Suprapubic skin (tissue), 3 donors: ENCODE data around the gene THOC1.

Experiments used
- EP300 ChIP-seq: sonication (generic); formaldehyde crosslinking; IDR thresholded peaks from one replicate; pipeline ENCODE4 v1.6.1; 2017; ENCODE audit warnings: antibody characterized with exemption
- POLR2A ChIP-seq, 2 donors: fragments of 450-650 bp; IDR thresholded peaks; one replicate each; pipeline ENCODE4 v1.6.1; 2017; ENCODE audit warnings: antibody characterized with exemption in 2 of 2, mild to moderate bottlenecking in 2 of 2, moderate library complexity in 2 of 2
- TF ChIP-seq, protein P1 (sequence below), 2 donors: fragments of 200-600 bp in 1 of 2; fragments of 450-650 bp in 1 of 2; sonication (generic) in 1 of 2; IDR thresholded peaks; one replicate each; pipeline ENCODE4 v1.5.1; 2016 to 2019; ENCODE audit warnings: antibody characterized with exemption in 2 of 2, mild to moderate bottlenecking in 1 of 2, moderate library complexity in 1 of 2

DNA sequence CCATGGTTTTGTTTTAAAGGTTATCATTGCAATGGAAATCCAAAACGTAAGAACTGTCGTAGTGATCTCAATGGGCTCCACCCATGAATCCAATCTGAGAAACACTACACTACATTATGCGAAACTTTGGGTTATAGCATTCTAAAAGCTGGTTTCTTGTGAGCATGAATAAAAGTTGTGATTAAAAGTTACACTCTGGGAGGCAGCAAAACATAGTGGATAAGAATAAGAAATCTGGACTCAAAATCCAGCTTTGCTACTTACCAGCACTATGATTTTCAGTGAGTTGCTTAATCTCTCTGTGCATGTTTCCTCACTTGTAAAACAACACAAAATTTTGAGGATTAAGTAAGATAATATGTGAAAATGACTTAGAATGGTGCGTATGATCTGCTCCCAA is 25.7 kb upstream of the THOC1 start:
- TF ChIP-seq POLR2A (IDR thresholded peaks at IDR 0.05) (no peak), EP300 (no peak)
- TF ChIP-seq, protein P1, sequence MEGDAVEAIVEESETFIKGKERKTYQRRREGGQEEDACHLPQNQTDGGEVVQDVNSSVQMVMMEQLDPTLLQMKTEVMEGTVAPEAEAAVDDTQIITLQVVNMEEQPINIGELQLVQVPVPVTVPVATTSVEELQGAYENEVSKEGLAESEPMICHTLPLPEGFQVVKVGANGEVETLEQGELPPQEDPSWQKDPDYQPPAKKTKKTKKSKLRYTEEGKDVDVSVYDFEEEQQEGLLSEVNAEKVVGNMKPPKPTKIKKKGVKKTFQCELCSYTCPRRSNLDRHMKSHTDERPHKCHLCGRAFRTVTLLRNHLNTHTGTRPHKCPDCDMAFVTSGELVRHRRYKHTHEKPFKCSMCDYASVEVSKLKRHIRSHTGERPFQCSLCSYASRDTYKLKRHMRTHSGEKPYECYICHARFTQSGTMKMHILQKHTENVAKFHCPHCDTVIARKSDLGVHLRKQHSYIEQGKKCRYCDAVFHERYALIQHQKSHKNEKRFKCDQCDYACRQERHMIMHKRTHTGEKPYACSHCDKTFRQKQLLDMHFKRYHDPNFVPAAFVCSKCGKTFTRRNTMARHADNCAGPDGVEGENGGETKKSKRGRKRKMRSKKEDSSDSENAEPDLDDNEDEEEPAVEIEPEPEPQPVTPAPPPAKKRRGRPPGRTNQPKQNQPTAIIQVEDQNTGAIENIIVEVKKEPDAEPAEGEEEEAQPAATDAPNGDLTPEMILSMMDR (IDR thresholded peaks at IDR 0.05) = no peak
